AG04450 (cell line): ENCODE results near the gene LMF1. TPM values are rescaled to one million over a fixed set of nuclear protein-coding genes. Genes with fewer than 3 reads are reported as not detected.

Source experiments
- CTCF ChIA-PET: fragments of 300-600, 350-600 bp; formaldehyde crosslinking; extraction: SDS; loops from one replicate; lab custom pipeline; 2022; ENCODE audit warnings: antibody characterized with exemption, inconsistent platforms; lab: Charles Lee
- POLR2A ChIA-PET: fragments of 350-600 bp; formaldehyde crosslinking; extraction: SDS; loops from one replicate; lab custom pipeline; 2021; ENCODE audit warnings: antibody characterized with exemption, inconsistent platforms; lab: Yijun Ruan, JAX
- DNase-seq: peaks from one replicate; pipeline ENCODE4 v3.0.0-alpha.2; 2011; ENCODE audit warnings: low read depth, low spot score
- H3K27ac ChIP-seq: one replicate; pipeline ENCODE4 v1.5.1; 2012; ENCODE audit warnings: low read depth, low read length, control low read depth
- H3K27me3 ChIP-seq: one replicate; pipeline ENCODE4 v1.6.0; 2012; ENCODE audit warnings: low read length; ENCODE audit not compliant: control insufficient read depth, insufficient read depth
- H3K4me3 ChIP-seq: 2 replicates; pipeline ENCODE4 v1.5.1; 2011; ENCODE audit warnings: mild to moderate bottlenecking, low read depth, low read length, control low read depth
- H3K9me3 ChIP-seq: 2 replicates; pipeline ENCODE4 v1.5.1; 2012; ENCODE audit warnings: low read length; ENCODE audit not compliant: control insufficient read depth, insufficient read depth
- CTCF ChIP-seq: IDR thresholded peaks from 2 replicates; pipeline ENCODE4 v1.5.1; 2011; ENCODE audit warnings: low read depth, low read length, control low read depth, inconsistent platforms
- polyA plus RNA-seq: library from polyadenylated mRNA; depleted of rRNA; stranded (reverse); fragments of >200 nt; gene quantifications from 2 replicates; pipeline ENCODE4 v1.2.3, GENCODE V29; 2011

LMF1 gene
- polyA plus RNA-seq, 1 experiment, result 11.8 TPM

GRCh38 chr16:920051-920681 is 50.6 kb downstream of the LMF1 start:
- ChIA-PET POLR2A (interaction anchor here (0.5 to 0.9 kb wide), 2 partner anchors 9 to 61 kb away, joined by 3 to 5 read pairs; partner anchors contain the start of gene SOX8), CTCF (no interaction called here)
- Histone ChIP-seq H3K9me3 (peaks cover 79% of the 10 kb centered on the region), H3K4me3 (no peak overlapping the region), H3K27me3 (no peaks in the 10 kb centered on the region), H3K27ac (peak overlapping the region; percentile 73)
- TF ChIP-seq CTCF, result no peak
- DNase-seq, result no peak

- ChIA-PET CTCF (no interaction called here), POLR2A (interaction anchor here (0.5 kb wide), 1 partner anchor 62 kb away, joined by 5 read pairs; the partner anchor contains the start of gene SOX8)
- no peak for DNase-seq
- Histone ChIP-seq H3K27me3 (no peaks in the 10 kb centered on the region), H3K27ac (no peak overlapping the region), H3K9me3 (peaks cover 81% of the 10 kb centered on the region), H3K4me3 (no peak overlapping the region)
- TF ChIP-seq CTCF, result no peak
These were observed 51.1 kb downstream of the LMF1 start for GRCh38 chr16:919658-920050.

GRCh38 chr16:918741-919657 is 51.8 kb downstream of the LMF1 start:
- Histone ChIP-seq H3K27me3 (no peaks in the 10 kb centered on the region), H3K4me3 (no peak overlapping the region), H3K9me3 (peaks cover 87% of the 10 kb centered on the region), H3K27ac (no peak overlapping the region)
- CTCF ChIA-PET, result interaction anchor here (0.6 kb wide), 1 partner anchor 411 kb away, joined by 4 read pairs; no protein-coding TSS in a partner anchor
- POLR2A ChIA-PET, result no interaction called here
- no peak for DNase-seq
- TF ChIP-seq CTCF, result no peak

- no peak for TF ChIP-seq CTCF
- Histone ChIP-seq H3K27ac (no peak overlapping the region), H3K9me3 (peaks cover 88% of the 10 kb centered on the region), H3K4me3 (no peak overlapping the region), H3K27me3 (no peaks in the 10 kb centered on the region)
- ChIA-PET POLR2A (no interaction called here), CTCF (interaction anchor here (1.1 kb wide), 1 partner anchor 139 kb away, joined by 3 read pairs; no protein-coding TSS in a partner anchor)
- no peak for DNase-seq
These were observed 52.7 kb downstream of the LMF1 start for GRCh38 chr16:918068-918467.

GRCh38 chr16:917591-918061 is 53.2 kb downstream of the LMF1 start:
- no peak overlapping the region for H3K27ac ChIP-seq
- TF ChIP-seq CTCF, result no peak
- CTCF ChIA-PET, result interaction anchor here (1.1 kb wide), 1 partner anchor 140 kb away, joined by 3 read pairs; no protein-coding TSS in a partner anchor
- H3K4me3 ChIP-seq, result no peak overlapping the region
- POLR2A ChIA-PET, result no interaction called here
- no peak for DNase-seq
- H3K27me3 ChIP-seq, result no peaks in the 10 kb centered on the region
- H3K9me3 ChIP-seq, result peaks cover 88% of the 10 kb centered on the region
